GM21717 (cell line): ENCODE results near the gene LIMK2.
"Not testable (repeated sequence)": the region's sequence is repeated elsewhere in the genome, so short reads cannot be mapped to it uniquely, and the experiment has no call there.

Experiments used
- ATAC-seq: cut with Tn5 transposase; IDR thresholded peaks from one replicate; pipeline ENCODE4 v1.9.1; 2021; ENCODE audit warnings: mild to moderate bottlenecking, moderate library complexity; ENCODE audit not compliant: unreplicated experiment

The LIMK2 gene

DNA sequence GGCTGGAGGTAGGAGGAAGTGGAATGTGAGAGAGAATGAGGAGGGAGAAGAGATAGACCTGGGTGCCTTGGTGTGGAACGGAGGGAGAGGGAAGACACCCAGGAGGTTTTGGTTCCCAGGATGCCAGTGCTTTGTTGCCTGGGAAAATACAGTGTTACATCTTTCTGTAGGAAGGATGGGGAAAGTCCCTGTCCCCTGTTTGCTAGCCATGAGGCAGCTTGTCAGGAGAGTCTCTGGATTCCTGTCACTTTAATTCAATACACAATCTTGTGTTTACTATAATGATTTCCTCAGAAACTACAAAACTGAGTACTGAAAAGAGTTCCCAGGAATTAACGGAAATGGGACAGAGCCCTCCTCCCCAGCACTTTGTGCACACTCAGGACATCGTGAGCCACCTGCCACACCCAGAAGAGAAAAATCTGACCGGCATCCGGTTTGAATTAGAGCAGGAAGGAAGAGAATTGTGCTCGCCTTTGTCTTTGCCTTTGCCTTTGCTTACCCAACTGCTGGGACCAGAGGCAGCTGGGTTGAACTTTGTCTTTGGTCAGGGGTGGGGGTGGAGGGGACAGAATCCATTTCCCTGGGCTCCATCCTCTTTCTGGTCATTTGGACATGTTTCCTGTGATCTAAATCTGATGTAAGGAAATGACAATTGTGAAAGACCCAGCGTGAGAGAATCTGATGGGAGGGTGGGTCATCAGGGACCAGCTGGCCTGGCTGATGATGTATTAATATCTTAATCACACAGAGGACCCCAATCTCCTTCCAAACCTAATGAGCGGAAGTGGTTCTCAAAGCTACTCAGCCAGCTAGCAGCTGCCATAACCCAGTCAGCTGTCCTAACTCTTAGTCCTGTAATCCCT, 1.3 kb upstream of the LIMK2 start:
- no peak for ATAC-seq

GRCh38 chr22:31211482-31211861, 626 bp upstream of the LIMK2 start:
- no peak for ATAC-seq

GRCh38 chr22:31212783-31213629, 908 bp downstream of the LIMK2 start:
- no peak for ATAC-seq

GRCh38 chr22:31215018-31215535, 3.0 kb downstream of the LIMK2 start:
- ATAC-seq: no peak

DNA sequence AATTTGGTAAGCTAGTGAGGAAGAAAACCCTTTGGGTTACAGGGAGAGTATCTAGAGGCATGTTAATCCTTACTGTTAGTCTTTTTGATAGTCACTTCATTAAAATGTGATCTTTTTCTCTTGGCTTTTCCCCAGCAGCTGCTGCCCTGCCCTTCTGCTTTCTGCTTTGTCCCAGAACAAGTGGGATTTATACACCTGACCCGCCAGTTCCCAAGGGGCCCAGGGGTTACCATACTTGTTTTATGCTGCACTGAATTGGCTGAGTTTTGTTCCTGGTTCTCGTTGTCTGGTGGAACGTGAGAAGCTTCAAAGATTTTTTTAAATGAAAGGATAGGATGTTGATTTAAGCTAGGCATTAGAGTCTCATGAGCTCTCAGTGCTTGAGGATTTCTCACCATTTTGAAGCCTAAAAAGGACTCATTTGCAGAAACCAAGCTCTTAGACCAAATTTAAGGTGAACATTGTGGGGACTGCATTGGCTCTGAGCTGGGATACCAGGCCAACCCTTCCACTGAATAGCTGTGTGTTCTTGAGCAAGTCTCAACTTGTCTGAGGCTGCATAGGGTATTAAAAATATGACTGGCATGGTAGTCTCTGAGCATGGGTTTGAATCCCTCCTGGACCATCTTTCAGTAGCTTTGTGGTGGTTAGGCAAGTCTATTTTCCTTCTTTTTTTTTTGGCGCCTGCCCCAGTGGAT, 6.6 kb downstream of the LIMK2 start:
- no peak for ATAC-seq

- no peak for ATAC-seq
These were observed 9.0 kb downstream of the LIMK2 start for GRCh38 chr22:31221084-31221483.

DNA sequence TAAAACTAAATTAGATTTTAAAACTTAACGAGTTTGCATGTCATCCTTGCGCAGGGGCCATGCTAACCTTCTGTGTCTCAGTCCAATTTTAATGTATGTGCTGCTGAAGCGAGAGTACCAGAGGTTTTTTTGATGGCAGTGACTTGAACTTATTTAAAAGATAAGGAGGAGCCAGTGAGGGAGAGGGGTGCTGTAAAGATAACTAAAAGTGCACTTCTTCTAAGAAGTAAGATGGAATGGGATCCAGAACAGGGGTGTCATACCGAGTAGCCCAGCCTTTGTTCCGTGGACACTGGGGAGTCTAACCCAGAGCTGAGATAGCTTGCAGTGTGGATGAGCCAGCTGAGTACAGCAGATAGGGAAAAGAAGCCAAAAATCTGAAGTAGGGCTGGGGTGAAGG, 10.6 kb downstream of the LIMK2 start:
- no peak for ATAC-seq

DNA sequence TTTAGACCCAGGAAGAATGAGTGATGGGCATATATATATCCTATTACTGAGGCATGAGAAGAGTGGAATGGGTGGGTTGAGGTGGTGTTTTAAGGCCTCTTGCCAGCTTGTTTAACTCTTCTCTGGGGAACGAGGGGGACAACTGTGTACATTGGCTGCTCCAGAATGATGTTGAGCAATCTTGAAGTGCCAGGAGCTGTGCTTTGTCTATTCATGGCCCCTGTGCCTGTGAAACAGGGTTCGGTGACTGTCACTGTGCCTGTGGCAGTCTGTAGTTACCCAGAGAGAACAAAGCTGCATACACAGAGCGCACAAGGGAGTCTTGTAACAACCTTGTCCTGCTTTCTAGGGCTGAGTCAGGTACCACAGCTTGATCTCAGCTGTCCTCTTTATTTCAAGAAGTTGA, 11.7 kb downstream of the LIMK2 start:
- ATAC-seq: no peak

DNA sequence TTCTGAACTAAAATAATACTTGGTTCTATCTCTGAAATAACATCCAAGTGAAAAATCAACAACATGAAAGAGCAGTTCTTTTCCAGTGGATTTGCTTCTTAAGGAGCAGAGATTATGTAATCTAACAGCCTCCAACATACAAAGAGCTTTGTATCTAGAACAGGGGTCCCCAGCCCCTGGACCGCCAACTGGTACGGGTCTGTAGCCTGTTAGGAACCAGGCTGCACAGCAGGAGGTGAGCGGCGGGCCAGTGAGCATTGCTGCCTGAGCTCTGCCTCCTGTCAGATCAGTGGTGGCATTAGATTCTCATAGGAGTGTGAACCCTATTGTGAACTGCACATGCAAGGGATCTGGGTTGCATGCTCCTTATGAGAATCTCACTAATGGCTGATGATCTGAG, 12.6 kb downstream of the LIMK2 start:
- ATAC-seq: not testable (repeated sequence)

- no peak for ATAC-seq
These were observed 15.1 kb downstream of the LIMK2 start for GRCh38 chr22:31227186-31227585.

DNA sequence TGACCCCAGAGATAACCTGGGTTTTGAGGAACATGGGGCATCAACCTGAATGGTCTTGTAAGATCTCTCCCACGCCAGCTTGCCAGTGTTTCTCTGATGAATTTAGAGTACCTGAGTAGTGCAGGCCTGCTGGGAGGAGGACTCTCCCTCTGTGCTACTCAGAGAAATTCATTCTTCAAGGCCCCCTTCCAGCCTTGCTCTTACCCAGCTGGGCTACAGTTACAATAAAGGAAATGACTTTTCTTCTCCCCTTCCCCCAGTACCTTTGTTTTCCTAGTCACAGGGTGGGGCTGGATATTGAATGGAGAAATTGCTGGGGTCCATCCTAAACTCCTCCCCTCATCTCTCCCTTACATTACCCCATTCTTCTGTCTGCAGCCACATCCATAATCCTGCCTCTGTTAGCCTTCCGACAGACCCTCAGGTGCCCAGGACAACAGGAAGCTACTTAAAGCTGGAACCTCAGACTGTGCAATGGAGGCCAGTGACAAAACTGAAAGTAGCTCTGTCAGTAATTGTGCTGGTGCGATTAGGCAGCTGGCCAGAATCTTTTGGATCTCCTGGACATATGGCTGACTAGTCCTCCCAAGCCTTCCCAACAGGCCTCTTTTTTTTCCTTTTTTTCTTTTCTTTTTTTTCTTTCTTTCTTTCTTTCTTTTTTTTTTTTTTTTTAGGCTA, 17.4 kb downstream of the LIMK2 start:
- no peak for ATAC-seq

DNA sequence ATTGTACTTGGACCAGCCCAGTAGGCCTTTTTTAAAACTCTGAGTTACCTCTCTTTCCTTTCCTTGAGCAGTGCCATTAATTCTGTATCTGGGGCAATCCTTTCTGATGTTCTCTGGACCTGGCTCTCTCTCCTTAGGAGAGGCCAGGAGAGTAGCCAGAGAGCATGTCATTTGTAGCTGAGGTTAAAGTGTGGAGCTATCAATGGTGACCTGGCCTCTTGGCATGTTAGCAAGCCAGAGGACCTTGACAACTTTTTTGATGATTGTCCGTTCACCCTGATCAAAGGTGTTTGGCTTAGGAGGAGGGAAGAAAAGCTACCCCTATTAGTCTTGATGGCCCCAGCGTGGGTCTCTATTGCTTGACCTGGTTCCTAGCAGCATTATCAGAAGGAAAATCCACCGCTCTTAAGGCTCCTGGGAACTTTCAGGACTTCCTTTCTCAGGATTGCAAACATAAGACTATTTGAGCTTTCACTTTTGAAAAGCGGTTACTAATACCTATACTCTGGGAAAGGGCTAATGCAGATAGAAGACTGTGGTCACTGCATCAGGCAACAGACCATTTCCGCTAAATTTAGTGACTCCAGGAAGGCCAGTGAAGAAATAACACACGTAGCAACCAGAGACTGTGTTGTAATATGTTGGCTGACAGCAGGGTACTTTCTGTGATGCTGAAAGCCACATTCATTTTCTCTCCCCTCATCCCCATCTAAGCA, 18.2 kb downstream of the LIMK2 start:
- ATAC-seq: no peak

DNA sequence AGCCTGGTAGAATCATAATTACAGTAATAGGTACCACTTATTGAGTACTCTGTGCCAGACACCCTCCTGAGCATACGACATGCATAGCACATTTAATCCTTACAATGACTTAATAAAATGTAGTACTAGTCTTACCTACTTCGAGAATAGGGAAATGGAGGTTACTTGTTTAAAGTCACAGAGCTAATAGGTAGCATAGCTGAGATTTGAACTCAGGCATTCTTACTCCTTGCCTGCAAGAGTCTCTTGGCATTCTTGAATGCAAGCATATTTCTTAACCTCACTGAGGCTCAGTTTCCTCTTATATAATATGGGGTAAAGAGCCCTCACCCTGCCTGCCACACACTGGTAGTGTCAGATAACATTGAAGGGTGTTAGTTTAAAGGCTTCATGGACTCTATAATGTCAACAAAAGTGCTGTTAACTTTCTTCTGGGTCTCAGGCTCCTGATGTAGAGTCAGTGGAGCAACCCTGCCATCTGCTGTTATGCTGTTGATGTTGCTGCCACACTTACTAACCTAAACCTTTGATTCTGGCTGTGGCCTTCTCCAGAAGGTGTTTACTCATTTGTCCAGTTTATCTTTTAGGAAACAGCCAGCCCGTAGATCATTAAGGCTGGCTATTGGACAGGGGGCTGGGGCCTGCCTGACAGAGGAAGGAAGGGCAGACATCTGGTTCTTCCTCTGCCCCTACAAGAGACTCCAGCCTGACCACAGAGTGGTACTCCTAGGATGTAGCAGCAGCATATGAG, 18.9 kb downstream of the LIMK2 start:
- no peak for ATAC-seq

DNA sequence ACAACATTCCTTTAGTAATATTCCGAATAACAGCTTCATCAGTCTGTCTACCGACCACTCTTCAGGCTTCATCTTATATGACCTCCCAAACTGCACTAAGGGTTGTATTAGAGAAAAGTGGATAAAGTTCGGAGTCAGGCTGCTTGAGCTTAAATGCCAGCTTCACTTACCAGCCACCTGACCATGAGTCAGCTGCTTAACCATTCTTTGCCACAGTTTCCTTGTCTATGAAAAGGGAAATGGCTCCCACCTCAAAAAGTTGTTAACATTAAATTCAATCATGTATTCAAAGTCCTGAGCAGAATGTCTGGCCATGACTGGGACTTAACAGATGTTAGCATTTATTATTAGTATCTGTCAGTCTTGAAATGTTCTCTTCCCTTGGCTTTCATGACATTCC, 20.9 kb downstream of the LIMK2 start:
- no peak for ATAC-seq

- ATAC-seq: no peak
These were observed 23.0 kb downstream of the LIMK2 start for GRCh38 chr22:31235081-31235480.

- ATAC-seq: not testable (repeated sequence)
These were observed 23.9 kb downstream of the LIMK2 start for GRCh38 chr22:31236044-31236443.

DNA sequence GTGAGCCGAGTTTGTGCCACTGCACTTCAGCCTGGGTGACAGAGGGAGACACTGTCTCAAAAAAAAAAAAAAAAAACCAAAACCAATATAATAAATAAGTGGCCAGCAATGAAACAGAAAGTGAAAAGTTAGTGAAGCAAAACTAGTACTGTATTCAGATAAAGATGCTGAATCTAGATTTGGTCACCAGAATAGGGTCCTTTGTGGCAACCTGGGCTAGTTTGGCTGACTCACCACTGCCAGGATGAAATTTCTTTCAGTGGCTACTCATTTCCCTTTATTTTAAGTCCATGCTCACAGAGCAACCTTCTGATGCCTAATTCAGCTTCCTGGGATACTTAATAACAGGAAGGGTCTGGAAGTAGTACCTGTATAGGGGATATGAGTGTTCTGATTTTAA, 26.0 kb downstream of the LIMK2 start:
- no peak for ATAC-seq

- no peak for ATAC-seq
These were observed 27.8 kb downstream of the LIMK2 start for GRCh38 chr22:31239771-31240370.

DNA sequence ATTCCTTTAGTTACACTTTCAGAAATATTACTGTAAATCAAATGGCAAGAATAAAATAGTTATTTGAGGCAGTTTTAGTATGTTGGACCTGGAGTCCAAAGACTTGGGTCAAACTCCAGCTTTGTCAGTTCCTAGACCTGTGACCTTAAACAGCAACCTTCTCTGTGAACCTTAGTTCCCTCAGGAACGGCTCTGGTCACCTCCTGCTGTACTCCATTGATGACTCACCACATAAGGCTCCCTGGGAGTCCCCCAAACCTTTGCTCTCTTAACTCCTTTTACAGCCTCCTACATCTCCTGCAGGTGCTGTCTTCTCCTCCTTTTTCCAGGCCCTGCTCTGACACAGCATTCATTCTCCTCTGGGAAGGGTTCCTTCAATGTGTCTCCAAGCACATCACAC, 29.1 kb downstream of the LIMK2 start:
- no peak for ATAC-seq
